CMK (cell line): ENCODE results near the gene HBZ.
"Not testable (repeated sequence)": the region's sequence is repeated elsewhere in the genome, so short reads cannot be mapped to it uniquely, and the experiment has no call there.

Source experiments
- DNase-seq: peaks from one replicate; pipeline ENCODE4 v3.0.0-alpha.2; 2010; ENCODE audit warnings: low read depth

Gene HBZ

GRCh38 chr16:152141-153128 lies at the start of gene HBZ:
Gene HBZ (plus strand): TSS chr16:152644. CDS start chr16:152910, 266 bp downstream.
- no peak for DNase-seq

DNA sequence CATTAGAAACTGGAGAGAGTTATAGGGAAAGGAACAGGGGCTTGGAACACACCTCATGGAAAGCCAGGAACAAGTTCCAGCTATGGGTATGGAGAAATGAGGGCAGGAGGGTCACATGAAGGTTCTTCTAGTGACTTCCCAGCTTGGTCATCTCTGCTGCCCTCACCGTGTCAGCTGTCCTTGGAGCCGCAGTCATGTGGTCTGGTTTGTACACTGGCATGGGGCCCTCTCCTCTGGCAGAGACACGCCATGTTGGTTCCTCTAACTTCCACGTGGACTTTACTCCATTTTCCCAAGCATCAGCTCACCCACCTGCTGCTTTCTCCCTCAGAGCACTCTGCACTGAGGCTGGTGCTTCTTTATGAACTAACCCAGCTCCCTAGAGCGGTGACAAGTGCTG lies 48.1 kb upstream of the HBZ start:
- DNase-seq = no peak

DNA sequence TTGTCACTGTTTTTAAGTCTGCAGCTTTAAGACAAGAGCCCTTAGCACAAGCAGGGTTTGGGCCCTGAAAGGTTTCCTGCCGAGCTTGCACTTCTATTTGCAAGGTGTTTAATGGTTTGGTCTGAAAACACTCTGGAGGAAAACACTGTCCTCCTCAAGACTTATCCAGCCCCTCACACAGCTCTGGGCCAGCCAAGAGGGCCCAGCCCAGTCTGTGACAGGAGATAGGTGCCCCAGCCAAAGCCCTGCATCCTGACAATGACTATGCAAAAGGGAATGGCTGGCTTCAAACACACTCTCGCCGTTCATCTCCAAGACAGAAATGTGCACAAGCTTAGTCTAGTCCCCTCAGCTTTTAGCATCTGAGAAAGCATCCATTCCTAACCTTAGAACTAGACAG lies 47.5 kb upstream of the HBZ start:
- DNase-seq = no peak

DNA sequence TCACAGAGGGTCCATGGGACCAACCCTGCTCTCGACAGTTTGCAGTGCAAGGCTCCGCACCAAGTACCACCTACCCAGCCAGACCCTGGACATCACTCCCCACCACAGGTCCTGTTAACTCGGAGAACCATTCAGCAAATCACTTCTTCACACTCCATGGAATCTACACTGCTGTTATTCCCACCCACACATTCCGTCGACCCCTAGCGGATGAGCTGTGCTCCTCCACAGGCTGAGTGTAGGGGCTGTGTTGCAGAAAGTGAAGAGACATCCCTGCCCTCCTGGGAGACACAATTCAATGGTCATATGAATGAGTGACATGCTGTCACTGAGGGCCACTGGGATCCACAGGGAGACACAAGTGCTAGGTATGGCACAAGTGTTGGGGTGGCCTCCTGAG lies 46.9 kb upstream of the HBZ start:
- no peak for DNase-seq

- DNase-seq = no peak
Observed at GRCh38 chr16:106623-107324, 45.7 kb upstream of the HBZ start.

DNA sequence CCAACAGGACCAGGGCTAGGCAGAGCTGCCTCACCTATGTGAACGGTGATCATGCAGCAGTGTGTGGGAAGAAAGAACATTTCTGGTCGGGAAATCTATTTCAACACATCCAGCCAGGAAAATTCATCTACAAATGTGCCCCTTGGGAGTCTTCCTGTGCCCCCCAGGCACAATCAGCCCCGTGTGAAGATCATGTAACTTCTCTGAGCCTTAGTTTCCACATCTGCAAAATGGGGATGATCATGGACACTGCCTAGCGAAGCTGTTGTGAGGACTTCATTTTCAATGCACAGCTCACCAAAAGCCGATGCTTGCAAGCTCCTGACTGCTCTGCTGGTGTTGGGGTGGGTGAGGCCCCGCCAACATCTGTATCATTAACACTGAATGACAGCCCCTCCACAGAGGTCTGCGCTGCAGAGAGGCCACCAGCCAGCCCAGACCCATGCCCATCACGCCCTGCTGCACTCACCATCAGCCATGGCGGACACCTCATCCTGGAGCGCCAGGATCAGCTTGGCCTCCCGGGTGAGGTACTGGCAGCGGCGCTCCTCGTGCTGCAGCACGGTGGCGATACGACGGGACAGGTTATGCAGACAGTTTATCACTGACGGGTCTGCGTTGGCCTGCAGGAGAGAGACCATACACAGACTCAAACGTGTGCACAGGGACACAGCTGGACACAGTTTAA lies 40.1 kb upstream of the HBZ start:
- DNase-seq = no peak

DNA sequence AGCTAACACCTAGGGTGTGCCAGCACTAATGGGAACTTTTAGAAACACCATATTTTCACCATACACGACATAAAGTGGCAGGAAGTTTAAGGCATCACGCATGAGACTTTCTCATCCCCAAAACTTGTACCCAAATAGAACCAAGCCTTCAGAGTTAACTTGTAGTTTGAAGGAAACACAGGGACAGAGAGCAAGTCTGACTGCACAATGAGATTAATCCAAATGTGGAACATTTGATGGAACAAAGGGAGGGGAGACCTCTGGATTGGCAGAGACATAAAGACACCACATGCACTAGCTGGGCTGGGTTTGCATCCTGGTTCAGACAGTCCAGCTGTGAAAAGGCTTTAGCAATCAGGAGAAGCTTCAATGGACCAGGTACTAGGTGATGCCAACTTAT lies 38.1 kb upstream of the HBZ start:
- DNase-seq = no peak

DNA sequence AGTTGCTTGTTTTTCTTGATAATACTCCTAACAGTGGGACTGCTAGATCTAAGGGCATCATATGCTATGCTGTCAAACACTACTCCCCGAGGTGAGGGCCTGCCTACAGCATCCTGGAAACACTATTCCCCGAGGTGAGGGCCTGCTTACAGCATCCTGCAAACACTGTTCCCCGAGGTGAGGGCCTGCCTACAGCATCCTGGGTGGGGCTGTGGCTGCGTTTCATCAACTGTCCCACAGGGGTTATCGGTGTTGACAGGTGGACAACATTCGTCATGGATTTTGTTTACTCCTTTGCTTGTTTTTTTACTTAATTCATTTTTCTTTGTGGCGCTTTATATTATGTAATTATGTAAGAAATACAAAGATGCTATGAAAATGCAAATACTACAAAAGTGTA lies 36.4 kb upstream of the HBZ start:
- no peak for DNase-seq

- no peak for DNase-seq
Observed at GRCh38 chr16:117379-118365, 34.8 kb upstream of the HBZ start.

DNA sequence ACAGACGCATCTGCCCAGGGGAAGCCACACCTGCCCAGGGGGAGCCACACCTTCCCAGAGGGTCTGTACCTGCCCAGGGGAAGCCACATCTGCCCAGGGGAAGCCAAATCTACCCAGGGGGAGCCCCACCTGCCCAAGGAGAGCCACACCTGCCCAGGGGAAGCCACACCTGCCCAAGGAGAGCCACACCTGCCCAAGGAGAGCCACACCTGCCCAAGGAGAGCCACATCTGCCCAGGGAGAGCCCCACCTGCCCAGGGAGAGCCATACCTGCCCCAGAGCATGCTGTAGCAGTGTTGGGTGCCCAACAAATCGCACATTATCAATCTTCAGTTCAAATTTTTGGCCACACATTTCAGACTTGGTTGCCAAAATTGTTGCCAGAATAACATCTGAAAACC lies 33.6 kb upstream of the HBZ start:
- no peak for DNase-seq

GRCh38 chr16:119295-119694 lies 33.1 kb upstream of the HBZ start:
- DNase-seq = no peak

DNA sequence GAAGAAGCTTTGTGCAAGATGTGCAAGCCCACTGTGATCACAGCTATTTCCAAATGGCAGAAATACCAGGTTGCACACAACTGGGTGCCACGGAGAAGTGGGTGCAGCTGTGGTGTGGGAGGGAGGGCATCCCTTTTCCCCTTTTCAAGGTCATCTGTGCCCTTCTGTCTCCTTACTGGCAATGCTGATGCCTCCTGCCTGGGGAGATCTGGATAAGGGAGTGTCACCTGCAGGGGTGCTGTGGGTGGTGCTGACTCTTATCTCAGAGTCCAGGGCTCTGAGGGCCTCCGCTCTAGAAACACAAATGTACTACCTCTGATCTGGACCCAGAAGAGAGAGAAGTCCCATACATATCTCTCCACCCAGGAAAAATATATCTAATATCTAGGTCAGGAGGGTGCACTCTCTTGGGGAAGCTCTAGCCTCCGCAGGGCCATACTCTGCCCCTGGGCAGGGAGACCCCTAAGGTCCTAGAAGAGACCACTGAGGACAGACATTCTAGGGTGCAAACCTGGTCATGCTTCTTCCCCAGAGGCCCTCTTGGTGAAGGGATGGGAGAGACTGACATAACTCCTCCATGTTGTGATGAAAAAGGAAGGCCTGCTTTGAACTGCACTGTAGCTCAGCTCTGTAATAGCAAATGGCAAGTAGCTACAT lies 32.5 kb upstream of the HBZ start:
- DNase-seq = no peak

- no peak for DNase-seq
Observed at GRCh38 chr16:120756-121155, 31.7 kb upstream of the HBZ start.

GRCh38 chr16:122361-122760 lies 30.1 kb upstream of the HBZ start:
- DNase-seq = no peak

- DNase-seq = not testable (repeated sequence)
Observed at GRCh38 chr16:123558-124350, 28.7 kb upstream of the HBZ start.

DNA sequence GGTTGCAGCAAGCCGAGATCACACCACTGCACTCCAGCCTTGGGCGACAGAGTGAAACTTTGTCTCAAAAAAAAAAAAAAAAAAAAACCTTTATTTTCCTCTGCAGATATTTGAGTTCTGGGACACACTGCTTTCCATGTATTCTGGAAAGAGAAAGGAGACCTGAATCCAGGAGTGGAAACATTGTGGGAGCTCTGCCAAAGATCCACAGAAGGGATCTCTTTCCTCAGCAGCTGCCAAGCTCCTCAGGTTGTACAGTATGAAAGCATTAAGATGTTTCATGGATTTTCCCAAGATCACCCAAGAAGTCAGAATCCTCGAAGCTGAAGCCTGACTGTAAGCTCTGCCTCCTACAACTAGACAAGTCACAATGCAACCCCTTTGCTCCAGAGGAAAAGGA lies 27.4 kb upstream of the HBZ start:
- no peak for DNase-seq

GRCh38 chr16:129075-129474 lies 23.4 kb upstream of the HBZ start:
- DNase-seq = no peak

DNA sequence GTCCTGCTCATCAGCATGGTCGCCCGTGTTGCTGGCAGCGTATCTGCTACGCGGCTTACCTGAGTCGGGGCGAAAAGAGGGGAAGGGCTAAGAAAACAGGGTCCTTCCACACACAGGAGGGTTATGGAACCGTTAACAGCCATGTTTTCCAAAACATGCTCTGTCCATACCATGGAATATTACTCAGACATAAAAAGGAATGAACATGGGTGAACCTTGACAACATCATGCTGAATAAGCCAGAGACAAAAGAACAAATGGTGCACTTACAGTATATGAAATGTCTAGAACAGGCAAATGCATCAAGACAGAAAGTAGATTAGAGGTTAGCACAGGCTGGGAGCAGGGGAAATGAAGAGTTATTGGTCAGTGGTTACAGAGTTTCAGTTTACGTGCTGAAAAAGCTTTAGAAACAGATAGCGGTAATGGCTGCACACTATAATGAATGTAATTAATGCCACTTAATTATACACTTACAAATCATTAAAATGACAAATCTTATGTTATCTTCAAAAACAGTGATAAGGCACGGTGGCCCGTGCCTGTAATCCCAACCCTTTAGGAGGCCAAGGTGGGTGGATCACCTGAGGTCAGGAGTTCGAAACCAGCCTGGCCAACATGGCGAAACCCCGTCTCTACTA lies 21.8 kb upstream of the HBZ start:
- DNase-seq = no peak

DNA sequence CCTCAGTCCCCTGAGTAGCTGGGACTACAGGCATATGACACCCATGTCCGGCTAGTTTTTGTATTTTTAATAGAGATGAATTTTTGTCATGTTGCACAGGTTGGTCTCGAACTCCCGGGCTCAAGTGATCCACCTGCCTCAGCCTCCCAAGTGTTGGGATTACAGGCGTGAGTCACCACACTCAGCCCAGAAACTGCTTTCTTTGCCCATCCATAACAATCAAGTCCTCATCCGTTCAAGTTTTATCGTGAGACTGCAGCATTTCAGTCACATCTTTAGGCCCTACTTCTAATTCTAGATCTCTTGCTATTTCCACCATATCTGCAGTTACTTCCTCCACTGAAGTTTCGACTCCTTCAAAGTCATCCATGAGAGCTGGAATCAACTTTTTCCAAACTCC lies 20.3 kb upstream of the HBZ start:
- no peak for DNase-seq

DNA sequence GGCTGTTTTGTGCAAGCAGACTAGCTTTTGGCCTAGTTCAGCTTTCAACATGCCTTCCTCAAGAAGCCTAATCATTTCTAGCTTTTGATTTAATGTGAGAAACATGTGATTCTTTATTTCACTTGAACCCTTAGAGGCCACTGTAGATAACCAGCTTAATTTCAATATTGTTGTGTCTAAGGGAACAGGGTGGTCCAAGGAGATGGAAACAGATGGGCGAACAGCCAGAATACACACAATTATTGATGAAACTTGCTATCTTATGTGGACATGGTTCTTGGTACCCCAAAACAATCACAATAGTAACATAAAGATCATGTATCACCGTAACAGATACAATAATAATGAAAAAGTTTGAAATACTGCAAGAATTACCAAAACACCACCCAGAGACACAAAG lies 18.7 kb upstream of the HBZ start:
- no peak for DNase-seq
